A549 (cell line): ENCODE measurements around the gene CTNNA3. TPM values are rescaled to one million over a fixed set of nuclear protein-coding genes. Genes with fewer than 3 reads are reported as not detected.

Experiments
- ATAC-seq, 2 experiments: fragments of 200-7000 bp in 1 of 2; fragments of >200 bp in 1 of 2; cut with Nextera tagmentation in 1 of 2; cut with Tn5 transposase in 1 of 2; 3 replicates each; pipeline versions ENCODE4 v1.8.0 to v1.9.1; 2018 to 2020; ENCODE audit warnings: mild to moderate bottlenecking in 1 of 2, moderate library complexity in 1 of 2
- CTCF ChIA-PET: fragments of 300-600 bp; sonication (Branson Sonifier 250); formaldehyde crosslinking; extraction: SDS; loops from one replicate; lab custom pipeline; 2021; ENCODE audit warnings: antibody characterized with exemption, inconsistent platforms; lab: Yijun Ruan, JAX
- POLR2A ChIA-PET: fragments of 350-600 bp; formaldehyde crosslinking; extraction: SDS; loops from one replicate; lab custom pipeline; 2021; ENCODE audit warnings: antibody characterized with exemption, inconsistent platforms; lab: Yijun Ruan, JAX
- DNase-seq, 2 experiments: peaks; one replicate each; pipeline versions ENCODE4 v3.0.0 to v3.0.0-alpha.2; 2011 to 2016; ENCODE audit warnings: low read depth in 1 of 2, low spot score in 1 of 2
- FAIRE-seq: peaks from 2 replicates; lab custom pipeline; 2011; peaks lifted over from hg19 to GRCh38; lab: Jason Lieb, UNC
- H3K27ac ChIP-seq, 2 experiments: fragments of >200 bp; sonication (Bioruptor Twin); formaldehyde crosslinking; 3 replicates each; pipeline ENCODE4 v1.5.1; 2016 to 2017
- H3K4me1 ChIP-seq: fragments of >200 bp; sonication (Bioruptor Twin); formaldehyde crosslinking; 3 replicates; pipeline ENCODE4 v1.6.1; 2016
- H3K4me2 ChIP-seq: fragments of >200 bp; sonication (Bioruptor Twin); formaldehyde crosslinking; 3 replicates; pipeline ENCODE4 v1.6.1; 2016
- H3K4me3 ChIP-seq: fragments of >200 bp; sonication (Bioruptor Twin); formaldehyde crosslinking; 3 replicates; pipeline ENCODE4 v1.5.1; 2016
- H3K9me3 ChIP-seq: fragments of >200 bp; sonication (Bioruptor Twin); formaldehyde crosslinking; 3 replicates; pipeline ENCODE4 v1.6.1; 2016
- BCL3 ChIP-seq: fragments of >200 bp; sonication (Bioruptor Twin); formaldehyde crosslinking; IDR thresholded peaks from 3 replicates; pipeline ENCODE4 v1.6.1; 2016
- BHLHE40 ChIP-seq: IDR thresholded peaks from 2 replicates; pipeline ENCODE4 v1.6.1; 2012; ENCODE audit warnings: low read depth, low read length, inconsistent platforms
- CBX2 ChIP-seq: fragments of 200-600 bp; sonication (generic); IDR thresholded peaks from 2 replicates; pipeline ENCODE4 v1.6.1; 2016; ENCODE audit warnings: low read depth, mild to moderate bottlenecking, borderline replicate concordance
- CBX8 ChIP-seq: fragments of 200-600 bp; sonication (generic); IDR thresholded peaks from 2 replicates; pipeline ENCODE4 v1.6.1; 2016
- CTCF ChIP-seq: fragments of >200 bp; sonication (Bioruptor Twin); formaldehyde crosslinking; IDR thresholded peaks from 3 replicates; pipeline ENCODE4 v1.5.1; 2016
- FOSB ChIP-seq: fragments of 250-450 bp; sonication (Bioruptor Pico); IDR thresholded peaks from 2 replicates; pipeline ENCODE4 v1.5.0; 2020; ENCODE audit warnings: mild to moderate bottlenecking, moderate library complexity
- GATA3 ChIP-seq: IDR thresholded peaks from 2 replicates; pipeline ENCODE4 v1.6.1; 2012; ENCODE audit warnings: borderline replicate concordance
- HDAC2 ChIP-seq: fragments of 200-600 bp; sonication (generic); IDR thresholded peaks from 2 replicates; pipeline ENCODE4 v1.6.1; 2016
- HOXB5 ChIP-seq: fragments of 250-450 bp; sonication (Bioruptor Pico); IDR thresholded peaks from 2 replicates; pipeline ENCODE4 v1.5.0; 2020; ENCODE audit warnings: mild to moderate bottlenecking, moderate library complexity
- JUN ChIP-seq, 2 experiments: fragments of >200 bp; sonication (Bioruptor Twin); formaldehyde crosslinking; IDR thresholded peaks; 2 replicates in 1 of 2; 3 replicates in 1 of 2; pipeline ENCODE4 v1.6.1; 2016 to 2017
- JUNB ChIP-seq: fragments of >200 bp; sonication (Bioruptor Twin); formaldehyde crosslinking; IDR thresholded peaks from 2 replicates; pipeline ENCODE4 v1.6.1; 2016
- KDM5A ChIP-seq: fragments of 200-600 bp; sonication (generic); IDR thresholded peaks from 2 replicates; pipeline ENCODE4 v1.6.1; 2016; ENCODE audit warnings: antibody characterized with exemption, mild to moderate bottlenecking
- MAFK ChIP-seq: fragments of 450-650 bp; IDR thresholded peaks from 2 replicates; pipeline ENCODE4 v1.6.1; 2014; ENCODE audit not compliant: partially characterized antibody
- MAX ChIP-seq: IDR thresholded peaks from 2 replicates; pipeline ENCODE4 v1.6.1; 2012
- NPAS2 ChIP-seq: fragments of 250-450 bp; sonication (Bioruptor Pico); IDR thresholded peaks from 2 replicates; pipeline ENCODE4 v1.8.0; 2022; ENCODE audit warnings: mild to moderate bottlenecking, moderate library complexity, borderline replicate concordance
- POLR2A ChIP-seq: IDR thresholded peaks from 2 replicates; pipeline ENCODE4 v1.6.1; 2012; ENCODE audit warnings: mild to moderate bottlenecking, low read length
- RARB ChIP-seq: fragments of 250-450 bp; sonication (Bioruptor Pico); IDR thresholded peaks from 2 replicates; pipeline ENCODE4 v1.8.0; 2021; ENCODE audit warnings: mild to moderate bottlenecking, moderate library complexity
- REST ChIP-seq: fragments of 200-600 bp; sonication (generic); IDR thresholded peaks from 2 replicates; pipeline ENCODE4 v1.6.1; 2016; ENCODE audit warnings: antibody characterized with exemption, mild to moderate bottlenecking, moderate library complexity
- RFX5 ChIP-seq: fragments of 450-650 bp; IDR thresholded peaks from 2 replicates; pipeline ENCODE4 v1.7.1; 2014; ENCODE audit warnings: antibody characterized with exemption, mild to moderate bottlenecking, moderate library complexity
- RNF2 ChIP-seq: fragments of 200-600 bp; sonication (generic); IDR thresholded peaks from 2 replicates; pipeline ENCODE4 v1.6.1; 2016; ENCODE audit warnings: low read depth, mild to moderate bottlenecking, antibody characterized with exemption, moderate library complexity, borderline replicate concordance
- SMC3 ChIP-seq: fragments of >200 bp; sonication (Bioruptor Twin); formaldehyde crosslinking; IDR thresholded peaks from 3 replicates; pipeline ENCODE4 v1.6.1; 2018; ENCODE audit warnings: inconsistent platforms
- USF2 ChIP-seq: fragments of 450-650 bp; IDR thresholded peaks from 2 replicates; pipeline ENCODE4 v1.6.1; 2014; ENCODE audit warnings: antibody characterized with exemption
- ZC3H11A ChIP-seq: fragments of 450-650 bp; IDR thresholded peaks from 2 replicates; pipeline ENCODE4 v1.6.1; 2014; ENCODE audit warnings: antibody characterized with exemption, mild to moderate bottlenecking
- WGBS: methylation state at CpG from one replicate; pipeline ENCODE4 v1.1.6; 2017; ENCODE audit errors: missing lambda C conversion rate; 5-methylcytosine and 5-hydroxymethylcytosine counted together
- polyA plus RNA-seq, 4 experiments: library from polyadenylated mRNA; depleted of rRNA in 3 of 4; stranded (reverse); fragments of >200 nt; fragmentation: RNase III in 1 of 4; extraction: RNeasy Plus Mini Kit Qiagen cat#74134 plus additional on column Dnase treatment in 1 of 4; gene quantifications; 2 replicates in 3 of 4; 3 replicates in 1 of 4; pipeline ENCODE4 v1.2.3, GENCODE V29; 2011 to 2017

CTNNA3 gene
- polyA plus RNA-seq, 2 of the 4 experiments (the other 2 are of a cell fraction) = not detected

- Histone ChIP-seq H3K27ac (no peak overlapping the region), H3K4me2 (no peak overlapping the region), H3K4me3 (no peak overlapping the region), H3K9me3 (no peaks in the 10 kb centered on the region), H3K4me1 (no peaks in the 10 kb centered on the region)
- 1% methylated on average over 3 of the region's 3 CpGs for WGBS
- ATAC-seq (no peak), DNase-seq (no peak), FAIRE-seq (no peak)
- TF ChIP-seq GATA3 = no peak
- no peak for TF ChIP-seq HOXB5 (CRISPR knock-in tag)
- no peak for TF ChIP-seq JUNB
- no peak for TF ChIP-seq JUN (IDR thresholded peaks at IDR 0.05)
- no peak for TF ChIP-seq RNF2
- no peak for TF ChIP-seq POLR2A
- TF ChIP-seq CBX8 = no peak
- TF ChIP-seq HDAC2 = no peak
- no peak for TF ChIP-seq BHLHE40
- TF ChIP-seq REST = no peak
- no peak for TF ChIP-seq USF2
- ChIA-PET CTCF (interaction anchor here (0.6 kb wide), 1 partner anchor 1325 kb away, joined by 3 read pairs; no protein-coding TSS in a partner anchor), POLR2A (no interaction called here)
Observed at GRCh38 chr10:66981361-66982052, 714.5 kb downstream of the CTNNA3 start.

- CTCF ChIA-PET = no interaction called here
- TF ChIP-seq ZC3H11A (no peak), HOXB5 (CRISPR knock-in tag) (no peak), CBX2 (no peak), KDM5A (no peak), REST (no peak), RFX5 (no peak), JUNB (no peak), NPAS2 (CRISPR knock-in tag) (no peak), CBX8 (no peak), RNF2 (no peak), RARB (CRISPR knock-in tag) (no peak), MAFK (no peak), BHLHE40 (no peak), MAX (no peak), POLR2A (no peak), FOSB (CRISPR knock-in tag) (no peak), CTCF (no peak), BCL3 (no peak), SMC3 (no peak)
Observed at GRCh38 chr10:66980246-66980815, 715.7 kb downstream of the CTNNA3 start.

More at GRCh38 chr10:66980246-66980815, 715.7 kb downstream of the CTNNA3 start:
- no peak for DNase-seq
- POLR2A ChIA-PET = no interaction called here
- ATAC-seq = no peak
- FAIRE-seq = no peak
- Histone ChIP-seq H3K27ac (no peak overlapping the region), H3K4me1 (no peaks in the 10 kb centered on the region), H3K4me3 (no peak overlapping the region), H3K9me3 (no peaks in the 10 kb centered on the region), H3K4me2 (no peak overlapping the region)
- WGBS = 2% methylated on average over 4 of the region's 4 CpGs
